Measurements from ENCODE around the gene SLC6A12.

DNA sequence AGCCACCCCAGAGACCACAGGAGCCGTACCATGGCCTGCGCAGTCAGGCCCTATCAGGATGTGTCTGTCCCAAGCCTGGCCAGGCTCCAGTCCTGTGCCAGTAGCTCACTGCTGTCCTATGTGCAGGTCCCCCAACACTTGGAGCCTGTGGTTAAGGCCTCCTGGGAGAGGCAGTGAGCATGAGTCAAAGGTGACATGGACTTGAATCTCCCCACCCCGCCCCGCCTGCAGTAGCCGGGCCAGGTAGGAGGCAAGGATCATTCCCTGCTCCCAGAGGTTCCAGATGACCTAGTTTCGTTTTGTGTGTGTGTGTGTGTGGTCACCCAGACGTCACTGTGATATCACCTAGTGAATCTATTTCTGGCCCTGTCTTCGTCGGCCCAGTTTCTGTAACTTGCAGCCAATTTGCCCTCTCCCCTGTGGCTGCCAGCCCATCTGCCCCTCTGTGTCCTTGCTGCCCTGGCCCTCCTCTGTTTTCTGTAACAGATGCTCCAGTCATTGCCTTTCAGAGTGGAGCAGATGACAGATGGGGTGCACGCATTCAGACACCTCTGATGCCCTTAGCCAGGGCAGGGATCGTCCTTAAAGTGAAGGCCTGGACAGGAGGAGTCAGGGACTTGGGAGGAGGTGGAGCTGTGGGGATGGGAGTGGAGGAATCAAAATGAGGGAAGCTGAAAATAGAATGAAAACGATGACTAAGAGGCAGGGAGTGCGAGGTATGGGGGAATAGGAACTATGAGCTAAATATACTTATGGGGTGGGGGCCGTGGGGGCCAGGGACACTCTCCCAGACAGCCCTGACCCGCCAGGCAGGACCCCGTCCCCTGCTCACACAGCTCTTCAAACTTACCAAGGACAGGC, 37.4 kb downstream of the SLC6A12 start:
- TF ChIP-seq, protein P1, sequence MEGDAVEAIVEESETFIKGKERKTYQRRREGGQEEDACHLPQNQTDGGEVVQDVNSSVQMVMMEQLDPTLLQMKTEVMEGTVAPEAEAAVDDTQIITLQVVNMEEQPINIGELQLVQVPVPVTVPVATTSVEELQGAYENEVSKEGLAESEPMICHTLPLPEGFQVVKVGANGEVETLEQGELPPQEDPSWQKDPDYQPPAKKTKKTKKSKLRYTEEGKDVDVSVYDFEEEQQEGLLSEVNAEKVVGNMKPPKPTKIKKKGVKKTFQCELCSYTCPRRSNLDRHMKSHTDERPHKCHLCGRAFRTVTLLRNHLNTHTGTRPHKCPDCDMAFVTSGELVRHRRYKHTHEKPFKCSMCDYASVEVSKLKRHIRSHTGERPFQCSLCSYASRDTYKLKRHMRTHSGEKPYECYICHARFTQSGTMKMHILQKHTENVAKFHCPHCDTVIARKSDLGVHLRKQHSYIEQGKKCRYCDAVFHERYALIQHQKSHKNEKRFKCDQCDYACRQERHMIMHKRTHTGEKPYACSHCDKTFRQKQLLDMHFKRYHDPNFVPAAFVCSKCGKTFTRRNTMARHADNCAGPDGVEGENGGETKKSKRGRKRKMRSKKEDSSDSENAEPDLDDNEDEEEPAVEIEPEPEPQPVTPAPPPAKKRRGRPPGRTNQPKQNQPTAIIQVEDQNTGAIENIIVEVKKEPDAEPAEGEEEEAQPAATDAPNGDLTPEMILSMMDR (IDR thresholded peaks at IDR 0.05): no peak
- no peak for TF ChIP-seq POLR2A (IDR thresholded peaks at IDR 0.05)
